GM10266 (cell line): ENCODE measurements around the gene ARID1B.

Source experiments
- DNase-seq: peaks from one replicate; pipeline ENCODE4 v3.0.0; 2012; ENCODE audit errors: extremely low spot score
- CTCF ChIP-seq: IDR thresholded peaks from 2 replicates; pipeline ENCODE4 v1.5.1; 2012; ENCODE audit warnings: mild to moderate bottlenecking, low read depth; ENCODE audit not compliant: control insufficient read depth, insufficient read depth; ENCODE audit errors: missing control alignments

The ARID1B gene

GRCh38 chr6:156924246-156924645, 147.1 kb downstream of the ARID1B start:
- no peak for DNase-seq
- no peak for TF ChIP-seq CTCF

- TF ChIP-seq CTCF: no peak
- DNase-seq: no peak
Measured at GRCh38 chr6:156925026-156925425, 147.8 kb downstream of the ARID1B start.

- no peak for TF ChIP-seq CTCF
- no peak for DNase-seq
Measured at GRCh38 chr6:156925718-156926607, 148.8 kb downstream of the ARID1B start.

- no peak for TF ChIP-seq CTCF
- DNase-seq: no peak
Measured at GRCh38 chr6:156928126-156928525, 150.9 kb downstream of the ARID1B start.

- TF ChIP-seq CTCF: no peak
- DNase-seq: no peak
Measured at GRCh38 chr6:156928972-156929371, 151.8 kb downstream of the ARID1B start.

- no peak for DNase-seq
Measured at GRCh38 chr6:156931283-156931682, 154.1 kb downstream of the ARID1B start.

More at GRCh38 chr6:156931283-156931682, 154.1 kb downstream of the ARID1B start:
- no peak for TF ChIP-seq CTCF
